H1 (cell line): Measurements from ENCODE around the gene LILRB3. TPM values are rescaled to one million over a fixed set of nuclear protein-coding genes. Genes with fewer than 3 reads are reported as not detected.

Source experiments
- CTCF ChIA-PET: fragments of 300-600 bp; sonication (Branson Sonifier 250); formaldehyde crosslinking; loops from one replicate; lab custom pipeline; 2021; ENCODE audit not compliant: partially characterized antibody; lab: Charles Lee
- POLR2A ChIA-PET: fragments of 300-600 bp; sonication (Branson Sonifier 250); formaldehyde crosslinking; loops from one replicate; lab custom pipeline; 2021; ENCODE audit warnings: inconsistent platforms; ENCODE audit not compliant: partially characterized antibody; lab: Charles Lee
- DNase-seq, 2 experiments: peaks; one replicate each; pipeline versions ENCODE4 v3.0.0 to v3.0.0-alpha.2; 2010 to 2022; ENCODE audit warnings: low spot score in 2 of 2, low read depth in 1 of 2, mixed read lengths in 1 of 2
- FAIRE-seq: peaks from 2 replicates; lab custom pipeline; 2011; peaks lifted over from hg19 to GRCh38; lab: Jason Lieb, UNC
- H2AFZ ChIP-seq: 2 replicates; pipeline ENCODE4 v1.8.1; 2012; ENCODE audit warnings: low read length, inconsistent platforms
- H2AK5ac ChIP-seq: 2 replicates; pipeline ENCODE4 v1.6.1; 2013; ENCODE audit warnings: low read depth, low read length
- H2BK120ac ChIP-seq: replicated peaks from 2 replicates; pipeline ENCODE3; 2013; ENCODE audit warnings: low read depth, low read length, inconsistent platforms
- H2BK12ac ChIP-seq: 2 replicates; pipeline ENCODE4 v1.6.1; 2013; ENCODE audit warnings: low read depth, low read length
- H2BK15ac ChIP-seq: 2 replicates; pipeline ENCODE4 v1.6.1; 2013; ENCODE audit warnings: low read length
- H2BK20ac ChIP-seq: 2 replicates; pipeline ENCODE4 v1.6.1; 2013; ENCODE audit warnings: low read length
- H2BK5ac ChIP-seq: 2 replicates; pipeline ENCODE4 v1.6.1; 2013; ENCODE audit warnings: low read depth, low read length
- H3K14ac ChIP-seq: 2 replicates; pipeline ENCODE4 v1.6.1; 2013; ENCODE audit warnings: inconsistent platforms; ENCODE audit not compliant: insufficient read length
- H3K18ac ChIP-seq: 2 replicates; pipeline ENCODE4 v1.6.1; 2013; ENCODE audit warnings: low read length; ENCODE audit errors: extremely low read depth
- H3K23ac ChIP-seq: 2 replicates; pipeline ENCODE4 v1.6.1; 2013; ENCODE audit warnings: inconsistent platforms; ENCODE audit not compliant: insufficient read length
- H3K23me2 ChIP-seq: 2 replicates; pipeline ENCODE4 v1.6.1; 2013; ENCODE audit warnings: low read depth, low read length
- H3K27ac ChIP-seq: 2 replicates; pipeline ENCODE4 v1.6.1; 2011; ENCODE audit warnings: low read depth, low read length, inconsistent platforms
- H3K27me3 ChIP-seq, 4 experiments: replicated peaks in 1 of 4; 1 replicate in 1 of 4; 2 replicates in 3 of 4; pipeline versions ENCODE4 v1.6.1 to v1.8.1; 2011 to 2013; ENCODE audit warnings: low read length in 3 of 4, mild to moderate bottlenecking in 3 of 4, inconsistent platforms in 2 of 4, mixed read lengths in 2 of 4, moderate library complexity in 1 of 4; ENCODE audit not compliant: control insufficient read depth in 3 of 4, insufficient read depth in 3 of 4; ENCODE audit errors: extremely low read depth in 1 of 4
- H3K36me3 ChIP-seq, 4 experiments: 2 replicates each; pipeline versions ENCODE4 v1.6.1 to v1.8.1; 2011 to 2013; ENCODE audit warnings: mild to moderate bottlenecking in 4 of 4, low read length in 3 of 4, moderate library complexity in 2 of 4, control low read depth in 1 of 4, inconsistent platforms in 1 of 4; ENCODE audit not compliant: insufficient read depth in 4 of 4, control insufficient read depth in 2 of 4
- H3K4ac ChIP-seq: replicated peaks from 2 replicates; pipeline ENCODE3; 2013; ENCODE audit warnings: low read length, low read depth, mixed read lengths, inconsistent platforms; ENCODE audit not compliant: insufficient read length
- H3K4me1 ChIP-seq, 4 experiments: replicated peaks in 1 of 4; 1 replicate in 1 of 4; 2 replicates in 3 of 4; pipeline versions ENCODE4 v1.6.1 to v1.8.1; 2011 to 2013; ENCODE audit warnings: low read length in 3 of 4, inconsistent platforms in 2 of 4, mixed read lengths in 1 of 4; ENCODE audit not compliant: insufficient read depth in 4 of 4, control insufficient read depth in 3 of 4
- H3K4me2 ChIP-seq, 2 experiments: 2 replicates each; pipeline versions ENCODE4 v1.6.1 to v1.8.1; 2011 to 2013; ENCODE audit warnings: low read depth in 2 of 2, low read length in 2 of 2, control low read depth in 1 of 2, inconsistent platforms in 1 of 2, mild to moderate bottlenecking in 1 of 2; ENCODE audit not compliant: insufficient read depth in 1 of 2
- H3K4me3 ChIP-seq, 4 experiments: fragments of 200-600, 300-600 bp in 1 of 4; sonication (generic), shearing (Covaris generic), sonication (Bioruptor Twin) in 1 of 4; 2 replicates each; pipeline versions ENCODE4 v1.5.1 to v1.8.1; 2011 to 2016; ENCODE audit warnings: low read length in 4 of 4, low read depth in 3 of 4, control low read depth in 2 of 4, inconsistent platforms in 2 of 4, mild to moderate bottlenecking in 2 of 4, mixed read lengths in 1 of 4, moderate library complexity in 1 of 4; ENCODE audit not compliant: insufficient read depth in 2 of 4; ENCODE audit errors: extremely low read depth in 1 of 4
- H3K56ac ChIP-seq: replicated peaks from 2 replicates; pipeline ENCODE3; 2013; ENCODE audit warnings: low read depth, mild to moderate bottlenecking, mixed read lengths, low read length, inconsistent platforms; ENCODE audit not compliant: insufficient read length
- H3K79me1 ChIP-seq: 2 replicates; pipeline ENCODE4 v1.6.1; 2013; ENCODE audit warnings: low read depth, low read length, control low read depth
- H3K79me2 ChIP-seq, 2 experiments: 2 replicates each; pipeline versions ENCODE4 v1.6.1 to v1.8.1; 2012 to 2013; ENCODE audit warnings: low read length in 2 of 2, mild to moderate bottlenecking in 2 of 2, inconsistent platforms in 1 of 2; ENCODE audit not compliant: insufficient read depth in 2 of 2, control insufficient read depth in 1 of 2
- H3K9ac ChIP-seq, 4 experiments: replicated peaks in 1 of 4; 1 replicate in 1 of 4; 2 replicates in 3 of 4; pipeline versions ENCODE4 v1.6.1 to v1.8.1; 2011 to 2013; ENCODE audit warnings: low read depth in 3 of 4, low read length in 3 of 4, control low read depth in 2 of 4, mild to moderate bottlenecking in 2 of 4, moderate library complexity in 2 of 4, inconsistent platforms in 1 of 4; ENCODE audit errors: extremely low read depth in 1 of 4
- H3K9me3 ChIP-seq, 2 experiments: 2 replicates each; pipeline versions ENCODE4 v1.6.1 to v1.8.1; 2012 to 2013; ENCODE audit warnings: mild to moderate bottlenecking in 2 of 2, moderate library complexity in 2 of 2, control low read depth in 1 of 2, inconsistent platforms in 1 of 2, low read depth in 1 of 2, low read length in 1 of 2, mixed read lengths in 1 of 2; ENCODE audit not compliant: insufficient read depth in 2 of 2
- H4K20me1 ChIP-seq, 2 experiments: replicated peaks in 1 of 2; 2 replicates each; pipeline versions ENCODE3 to v1.8.1; 2011 to 2013; ENCODE audit warnings: inconsistent platforms in 2 of 2, low read length in 2 of 2, mild to moderate bottlenecking in 1 of 2; ENCODE audit not compliant: insufficient read depth in 2 of 2, control insufficient read depth in 1 of 2
- H4K5ac ChIP-seq: 2 replicates; pipeline ENCODE4 v1.6.1; 2013; ENCODE audit warnings: low read length, low read depth, mixed read lengths, inconsistent platforms; ENCODE audit not compliant: insufficient read length
- H4K8ac ChIP-seq: 2 replicates; pipeline ENCODE4 v1.8.0; 2013; ENCODE audit warnings: mild to moderate bottlenecking, moderate library complexity, low read length, inconsistent platforms; ENCODE audit not compliant: insufficient read depth; ENCODE audit errors: extremely low read depth
- H4K91ac ChIP-seq: replicated peaks from 2 replicates; pipeline ENCODE3; 2013; ENCODE audit warnings: low read length, mixed read lengths, inconsistent platforms; ENCODE audit not compliant: insufficient read length
- BACH1 ChIP-seq: IDR thresholded peaks from 2 replicates; pipeline ENCODE4 v1.6.1; 2012; ENCODE audit warnings: low read length, improper control_type of control experiment
- E2F6 ChIP-seq: IDR thresholded peaks from 2 replicates; pipeline ENCODE4 v1.6.1; 2012; ENCODE audit warnings: inconsistent platforms
- HDAC6 ChIP-seq: IDR thresholded peaks from one replicate; pipeline ENCODE4 v1.7.1; 2012; ENCODE audit warnings: low read depth, mild to moderate bottlenecking, inconsistent platforms, low read length, moderate library complexity
- JUN ChIP-seq: IDR thresholded peaks from 2 replicates; pipeline ENCODE4 v1.6.1; 2011; ENCODE audit warnings: low read depth, mild to moderate bottlenecking, improper control_type of control experiment, low read length
- KDM5A ChIP-seq: fragments of 200-600 bp; IDR thresholded peaks from 2 replicates; pipeline ENCODE4 v1.7.1; 2012; ENCODE audit warnings: mild to moderate bottlenecking, low read length, inconsistent platforms, mixed read lengths
- MAFK ChIP-seq: IDR thresholded peaks from 2 replicates; pipeline ENCODE4 v1.6.1; 2012; ENCODE audit warnings: low read depth, mild to moderate bottlenecking, improper control_type of control experiment, low read length
- NRF1 ChIP-seq: IDR thresholded peaks from 2 replicates; pipeline ENCODE4 v1.6.1; 2011; ENCODE audit warnings: mild to moderate bottlenecking, low read depth, low read length, improper control_type of control experiment
- PHF8 ChIP-seq: fragments of 200-600 bp; sonication (generic); conservative IDR thresholded peaks from 2 replicates; pipeline ENCODE4 v1.7.1; 2012; ENCODE audit warnings: low read depth, mild to moderate bottlenecking, inconsistent platforms, low read length, moderate library complexity
- RBBP5 ChIP-seq: IDR thresholded peaks from 2 replicates; pipeline ENCODE4 v1.7.1; 2012; ENCODE audit warnings: low read depth, mild to moderate bottlenecking, inconsistent platforms, low read length, moderate library complexity, borderline replicate concordance
- SAP30 ChIP-seq: fragments of 300-600 bp; sonication (generic); IDR thresholded peaks from 2 replicates; pipeline ENCODE4 v1.7.1; 2012; ENCODE audit warnings: low read length, moderate library complexity, mild to moderate bottlenecking, inconsistent platforms; ENCODE audit not compliant: insufficient read depth, insufficient replicate concordance
- TEAD4 ChIP-seq: IDR thresholded peaks from 2 replicates; pipeline ENCODE4 v1.6.1; 2012; ENCODE audit warnings: low read depth, low read length, inconsistent platforms, mixed read lengths
- ZNF274 ChIP-seq: IDR thresholded peaks from 2 replicates; pipeline ENCODE4 v1.7.0; 2012; ENCODE audit warnings: low read length, borderline replicate concordance; ENCODE audit errors: extremely low read depth
- WGBS, 2 experiments: shearing (Covaris generic) in 1 of 2; methylation state at CpG; one replicate each; pipeline versions ENCODE4 v1.1.6 to v1.1.7; 2013 to 2015; ENCODE audit warnings: low lambda C conversion rate in 2 of 2, mixed read lengths in 2 of 2, inconsistent platforms in 1 of 2, low coverage in 1 of 2, missing lambda C conversion rate in 1 of 2; ENCODE audit not compliant: insufficient replicate concordance in 2 of 2, insufficient coverage in 1 of 2, insufficient read length in 1 of 2; ENCODE audit errors: extremely low coverage in 1 of 2, missing lambda C conversion rate in 1 of 2; 5-methylcytosine and 5-hydroxymethylcytosine counted together
- polyA plus RNA-seq, 7 experiments: library from polyadenylated mRNA; depleted of rRNA in 3 of 7; stranded (reverse) in 5 of 7; unstranded in 2 of 7; fragments of >200 nt in 5 of 7; fragments of 200-250 nt in 2 of 7; gene quantifications; 1 replicate in 5 of 7; 2 replicates in 1 of 7; 4 replicates in 1 of 7; pipeline versions ENCODE4 v1.2.1 to v1.2.3, GENCODE V29; 2011 to 2013; ENCODE audit warnings: missing spikeins in 2 of 7, mixed read lengths in 2 of 7
- total RNA-seq: library from RNA; stranded (reverse); fragmentation: NEBNext Ultra II Directional; extraction: Animal tissue kit (Norgen Biotek cat#: 25700); gene quantifications from 2 replicates; pipeline ENCODE4 v1.2.1, GENCODE V29; 2021

Gene LILRB3
- total and polyA plus RNA-seq, 2 of the 8 experiments (the other 6 are each of a cell fraction or from before 2014, with no cell fraction given): not detected

- no peak overlapping the region for H3K4ac ChIP-seq
- no peaks in the 10 kb centered on the region for H3K9me3 ChIP-seq
- H3K36me3 ChIP-seq: peaks cover 18 to 34% (median 25%) of the 10 kb centered on the region in 4 experiments
- no peak overlapping the region for H3K23ac ChIP-seq
- H2BK15ac ChIP-seq: no peak overlapping the region
- H2BK5ac ChIP-seq: no peak overlapping the region
- peak overlapping the region in 1 of 2 experiments; percentile 60; a peak in 1 of 4 replicates for H3K4me2 ChIP-seq
- H2BK120ac ChIP-seq: no peak overlapping the region
- H4K5ac ChIP-seq: no peak overlapping the region
- H3K27ac ChIP-seq: no peak overlapping the region
- CTCF ChIA-PET: interaction anchor here (0.6 to 3.2 kb wide), 4 partner anchors 10 to 67 kb away, joined by 3 to 10 read pairs (median 5); partner anchors contain the start of gene MBOAT7
- peaks cover 29 to 38% of the 10 kb centered on the region in 2 experiments for H3K79me2 ChIP-seq
- no peak for FAIRE-seq
- no peak overlapping the region for H3K18ac ChIP-seq
- H3K23me2 ChIP-seq: peaks cover 20% of the 10 kb centered on the region
- peaks cover 6% of the 10 kb centered on the region; the same call in 1 of the 2 replicates for H3K79me1 ChIP-seq
- H2AFZ ChIP-seq: no peak overlapping the region
- POLR2A ChIA-PET: interaction anchor here (0.8 to 28.7 kb wide), 18 partner anchors 8 to 422 kb away, joined by 3 to 909 read pairs (median 6); partner anchors contain the start of genes CNOT3, LENG1, MBOAT7 and PRPF31
- H4K20me1 ChIP-seq: peaks cover 23 to 30% of the 10 kb centered on the region in 2 experiments
- no peaks in the 10 kb centered on the region for H3K27me3 ChIP-seq
- H3K4me3 ChIP-seq: no peak overlapping the region
- WGBS, 2 experiments: 94% methylated on average over 16 of the region's 16 CpGs; no CpG with 5 or more reads in 1 of the 2 experiments
- no peak overlapping the region for H3K56ac ChIP-seq
- no peak overlapping the region for H2BK20ac ChIP-seq
- H3K4me1 ChIP-seq: peaks cover 9 to 23% (median 14%) of the 10 kb centered on the region in 4 experiments
- H4K91ac ChIP-seq: no peak overlapping the region
- no peak overlapping the region for H2BK12ac ChIP-seq
- no peak overlapping the region for H3K14ac ChIP-seq
- H4K8ac ChIP-seq: peak overlapping the region; percentile 62; the same call in 1 of the 2 replicates
- TF ChIP-seq BACH1 (no peak), JUN (no peak), RBBP5 (no peak), NRF1 (no peak), ZNF274 (no peak), KDM5A (no peak), SAP30 (no peak), PHF8 (no peak), E2F6 (no peak), MAFK (no peak), TEAD4 (no peak), HDAC6 (no peak)
- no peak overlapping the region for H2AK5ac ChIP-seq
- H3K9ac ChIP-seq: 0 out of 7 replicates have a peak overlapping the region, but pooled peaks of 1 of the 4 experiments have one; percentile 30
- no peak for DNase-seq
Observed at GRCh38 chr19:54199401-54199800, 23.4 kb downstream of the LILRB3 start.
